HepG2 (cell line): ENCODE results near the gene SLC25A38. TPM values are rescaled to one million over a fixed set of nuclear protein-coding genes. Genes with fewer than 3 reads are reported as not detected.

Experiments
- ATAC-seq: fragments of 200-7000 bp; cut with Tn5 transposase; 3 replicates; pipeline ENCODE4 v1.9.1; 2020; ENCODE audit warnings: mild to moderate bottlenecking, moderate library complexity
- BruUV-seq: library from RNA; stranded (reverse); fragments of 400-500 nt; replicated peaks from 2 replicates; lab custom pipeline; 2021; lab: Mats Ljungman, UMichigan
- CTCF ChIA-PET: fragments of 300-600 bp; formaldehyde crosslinking; extraction: SDS; loops from one replicate; lab custom pipeline; 2021; ENCODE audit warnings: low total read pairs, inconsistent platforms, low intra/inter-chr PET ratio; lab: Yijun Ruan, JAX
- POLR2A ChIA-PET: fragments of 350-600 bp; sonication (Branson Sonifier 250); formaldehyde crosslinking; loops from one replicate; lab custom pipeline; 2020; ENCODE audit warnings: antibody characterized with exemption, inconsistent platforms; lab: Yijun Ruan, JAX
- DNase-seq: peaks from one replicate; pipeline ENCODE4 v3.0.0-alpha.2; 2015; ENCODE audit warnings: low spot score
- FAIRE-seq: peaks from 3 replicates; lab custom pipeline; 2011; peaks lifted over from hg19 to GRCh38; lab: Jason Lieb, UNC
- H2AFZ ChIP-seq: one replicate; pipeline ENCODE4 v1.6.1; 2011; ENCODE audit warnings: low read length, inconsistent platforms
- H3K27ac ChIP-seq: fragments of 300-600 bp; 3 replicates; pipeline ENCODE4 v1.8.0; 2011; ENCODE audit warnings: mixed run types, mild to moderate bottlenecking, mixed read lengths, low read length, inconsistent platforms; ENCODE audit not compliant: insufficient read depth; ENCODE audit errors: extremely low read length
- H3K27me3 ChIP-seq, 2 experiments: fragments of 200-600 bp in 1 of 2; 2 replicates in 1 of 2; 3 replicates in 1 of 2; pipeline versions ENCODE4 v1.6.0 to v1.8.0; 2011; ENCODE audit warnings: low read length in 2 of 2, mild to moderate bottlenecking in 2 of 2, moderate library complexity in 2 of 2, inconsistent platforms in 1 of 2; ENCODE audit not compliant: insufficient read depth in 2 of 2, control insufficient read depth in 1 of 2
- H3K36me3 ChIP-seq, 2 experiments: fragments of 200-600 bp in 1 of 2; replicated peaks in 1 of 2; 2 replicates in 1 of 2; 3 replicates in 1 of 2; pipeline versions ENCODE4 v1.5.1 to v1.8.0; 2011; ENCODE audit warnings: low read length in 2 of 2, inconsistent platforms in 1 of 2; ENCODE audit not compliant: insufficient read depth in 2 of 2, control insufficient read depth in 1 of 2
- H3K4me1 ChIP-seq: 2 replicates; pipeline ENCODE4 v1.5.1; 2012; ENCODE audit warnings: low read length, inconsistent platforms; ENCODE audit not compliant: insufficient read depth
- H3K4me2 ChIP-seq: 2 replicates; pipeline ENCODE4 v1.6.0; 2011; ENCODE audit warnings: low read depth, low read length, inconsistent platforms
- H3K4me3 ChIP-seq, 3 experiments: fragments of 200-600 bp in 1 of 3; sonication (generic), shearing (Covaris generic) in 1 of 3; replicated peaks in 1 of 3; 2 replicates each; pipeline ENCODE4 v1.5.1; 2011 to 2016; ENCODE audit warnings: low read length in 3 of 3, inconsistent platforms in 2 of 3, low read depth in 2 of 3, mild to moderate bottlenecking in 2 of 3, control low read depth in 1 of 3, mixed read lengths in 1 of 3; ENCODE audit not compliant: insufficient read depth in 1 of 3
- H3K79me2 ChIP-seq: one replicate; pipeline ENCODE4 v1.6.1; 2011; ENCODE audit warnings: low read length, inconsistent platforms; ENCODE audit not compliant: insufficient read depth
- H3K9ac ChIP-seq: 2 replicates; pipeline ENCODE4 v1.6.0; 2011; ENCODE audit warnings: mild to moderate bottlenecking, low read depth, low read length, inconsistent platforms; ENCODE audit not compliant: insufficient read depth
- H3K9me3 ChIP-seq: 2 replicates; pipeline ENCODE4 v1.5.1; 2012; ENCODE audit warnings: mild to moderate bottlenecking, low read length
- H4K20me1 ChIP-seq: 2 replicates; pipeline ENCODE4 v1.6.0; 2011; ENCODE audit warnings: inconsistent platforms, mild to moderate bottlenecking, low read length, moderate library complexity; ENCODE audit not compliant: insufficient read depth
- CBX2 ChIP-seq, 2 experiments: fragments of 200-600 bp in 1 of 2; sonication (generic); formaldehyde crosslinking in 1 of 2; IDR thresholded peaks; 2 replicates each; pipeline versions ENCODE4 v1.7.0 to v1.8.1; 2018 to 2022; ENCODE audit warnings: low read depth in 2 of 2, low read length in 1 of 2, mild to moderate bottlenecking in 1 of 2, missing genetic modification reagents in 1 of 2
- CCAR2 ChIP-seq: fragments of 200-400 bp; formaldehyde crosslinking; optimal IDR thresholded peaks from 2 replicates; pipeline ENCODE3; 2018; ENCODE audit warnings: low read depth, mild to moderate bottlenecking, low read length, moderate library complexity
- DR1 ChIP-seq: sonication (generic); formaldehyde crosslinking; IDR thresholded peaks from 2 replicates; pipeline ENCODE4 v1.8.0; 2021; ENCODE audit warnings: mild to moderate bottlenecking, missing genetic modification reagents, inconsistent platforms
- GPN1 ChIP-seq: sonication (generic); formaldehyde crosslinking; IDR thresholded peaks from 2 replicates; pipeline ENCODE4 v1.5.1; 2020; ENCODE audit warnings: missing genetic modification reagents, borderline replicate concordance
- HOXA3 ChIP-seq: sonication (generic); formaldehyde crosslinking; IDR thresholded peaks from 2 replicates; pipeline ENCODE4 v1.5.0; 2020; ENCODE audit warnings: missing genetic modification reagents
- SCMH1 ChIP-seq: sonication (generic); formaldehyde crosslinking; IDR thresholded peaks from 2 replicates; pipeline ENCODE4 v1.9.0; 2021; ENCODE audit warnings: missing genetic modification reagents, mild to moderate bottlenecking, borderline replicate concordance
- SRSF1 ChIP-seq: fragments of 200-400 bp; formaldehyde crosslinking; optimal IDR thresholded peaks from 2 replicates; pipeline ENCODE3; 2017; ENCODE audit warnings: mild to moderate bottlenecking, low read depth, low read length, moderate library complexity
- ZNF335 ChIP-seq: sonication (generic); formaldehyde crosslinking; IDR thresholded peaks from 2 replicates; pipeline ENCODE4 v1.4.0; 2020; ENCODE audit warnings: missing genetic modification reagents
- ZNF451 ChIP-seq: sonication (generic); formaldehyde crosslinking; IDR thresholded peaks from 2 replicates; pipeline ENCODE4 v1.5.0; 2020; ENCODE audit warnings: mild to moderate bottlenecking, missing genetic modification reagents
- WGBS: methylation state at CpG from one replicate; pipeline ENCODE4 v1.1.6; 2017; ENCODE audit warnings: low lambda C conversion rate; 5-methylcytosine and 5-hydroxymethylcytosine counted together
- in situ Hi-C: cut with HindIII; loops from 2 replicates; pipeline ENCODE4 v1.10.0; 2017; ENCODE audit warnings: low pct_unique_long_range_greater_than_20kb; ENCODE audit not compliant: extremely low pct_ligation_motif_present
- intact Hi-C: fragments of 100-400 bp; cut with micrococcal nuclease; formaldehyde crosslinking; loops from one replicate; pipeline ENCODE4 v1.10.0; 2022; ENCODE audit not compliant: unreplicated experiment
- polyA plus RNA-seq, 8 experiments: library from polyadenylated mRNA; depleted of rRNA in 3 of 8; stranded (reverse) in 7 of 8; unstranded in 1 of 8; fragments of >200 nt; fragmentation: Illumina TruSeq in 4 of 8; extraction: Trizol in 4 of 8; gene quantifications; 2 replicates each; pipeline versions ENCODE4 v1.2.1 to v1.2.3, GENCODE V29; 2011 to 2016; ENCODE audit warnings: low read depth in 4 of 8, missing spikeins in 1 of 8, mixed read lengths in 1 of 8; ENCODE audit not compliant: insufficient read depth in 1 of 8
- total RNA-seq, 5 experiments: library from RNA; depleted of rRNA; stranded (reverse); fragments of >200 nt; fragmentation: Illumina TruSeq; extraction: Trizol; gene quantifications; 2 replicates each; pipeline ENCODE4 v1.2.3, GENCODE V29; 2016; ENCODE audit warnings: low read depth in 1 of 5
- TF ChIP-seq, protein P1 (sequence below): sonication (generic); formaldehyde crosslinking; IDR thresholded peaks from 2 replicates; pipeline ENCODE4 v1.8.1; 2023; ENCODE audit warnings: mild to moderate bottlenecking, moderate library complexity, missing genetic modification reagents
- TF ChIP-seq, protein P2 (sequence below): sonication (generic); formaldehyde crosslinking; IDR thresholded peaks from 2 replicates; pipeline ENCODE4 v1.4.0; 2020; ENCODE audit warnings: mild to moderate bottlenecking, missing genetic modification reagents, borderline replicate concordance
- TF ChIP-seq, protein P3 (sequence below): sonication (generic); formaldehyde crosslinking; IDR thresholded peaks from 2 replicates; pipeline ENCODE4 v1.5.0; 2020; ENCODE audit warnings: missing genetic modification reagents

SLC25A38 gene
- total and polyA plus RNA-seq, 2 of the 13 experiments (the other 11 are each of a cell fraction or from before 2014, with no cell fraction given), result 32.5 to 35.4 TPM

DNA sequence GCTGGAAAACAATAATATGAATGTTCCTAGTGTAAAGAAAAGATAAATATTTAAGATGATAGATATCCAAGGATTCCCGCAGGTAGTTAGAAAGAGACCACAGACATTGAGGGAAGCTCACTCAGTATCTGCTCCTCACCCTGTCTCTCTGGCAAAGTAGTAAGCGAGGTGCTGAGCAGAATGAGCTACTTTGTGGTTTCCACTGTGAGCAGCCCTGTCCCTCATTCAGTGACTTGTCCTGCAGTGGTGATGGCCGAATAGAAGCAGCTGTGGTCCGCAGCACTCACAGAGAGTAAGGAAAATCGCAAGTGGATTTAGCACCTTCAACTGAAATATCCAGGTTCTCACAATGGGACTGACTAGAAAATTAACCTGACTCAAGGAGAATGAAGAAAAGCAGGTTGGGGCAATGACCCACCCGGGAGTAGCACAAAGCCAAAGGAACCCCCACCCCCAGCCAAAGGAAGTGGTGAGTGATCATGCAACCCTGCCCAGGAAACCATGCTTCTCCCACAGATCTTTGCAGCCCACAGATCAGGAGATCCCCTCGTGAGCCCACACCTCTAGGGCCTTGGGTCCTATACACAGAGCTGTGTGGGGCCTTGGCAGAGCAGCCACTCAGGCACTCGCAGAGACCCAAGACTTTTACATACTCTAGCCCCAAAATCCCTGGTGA, 21.8 kb upstream of the SLC25A38 start:
- Histone ChIP-seq H3K27me3 (no peaks in the 10 kb centered on the region), H3K9me3 (no peaks in the 10 kb centered on the region), H3K4me3 (no peak overlapping the region), H3K36me3 (no peaks in the 10 kb centered on the region), H3K9ac (no peak overlapping the region), H3K79me2 (no peaks in the 10 kb centered on the region), H3K4me2 (no peak overlapping the region), H2AFZ (no peak overlapping the region), H4K20me1 (no peaks in the 10 kb centered on the region), H3K27ac (no peak overlapping the region), H3K4me1 (peaks cover 19% of the 10 kb centered on the region)
- BruUV-seq, result no TSS peak
- WGBS, result 73% methylated on average over 6 of the region's 8 CpGs
- DNase-seq (no peak), FAIRE-seq (no peak), ATAC-seq (no peak)
- TF ChIP-seq SCMH1 (CRISPR knock-in tag), result no peak
- TF ChIP-seq CBX2 (IDR thresholded peaks at IDR 0.05; ENCODE audit: low read depth, low read length), result no peak
- TF ChIP-seq CBX2 (CRISPR knock-in tag; IDR thresholded peaks at IDR 0.05; ENCODE audit: low read depth), result no peak
- TF ChIP-seq SRSF1, result no peak
- TF ChIP-seq HOXA3, result no peak
- TF ChIP-seq ZNF335 (CRISPR knock-in tag), result no peak
- no peak for TF ChIP-seq DR1
- TF ChIP-seq CCAR2, result no peak
- TF ChIP-seq ZNF451, result no peak
- TF ChIP-seq GPN1, result no peak
- TF ChIP-seq, protein P1, sequence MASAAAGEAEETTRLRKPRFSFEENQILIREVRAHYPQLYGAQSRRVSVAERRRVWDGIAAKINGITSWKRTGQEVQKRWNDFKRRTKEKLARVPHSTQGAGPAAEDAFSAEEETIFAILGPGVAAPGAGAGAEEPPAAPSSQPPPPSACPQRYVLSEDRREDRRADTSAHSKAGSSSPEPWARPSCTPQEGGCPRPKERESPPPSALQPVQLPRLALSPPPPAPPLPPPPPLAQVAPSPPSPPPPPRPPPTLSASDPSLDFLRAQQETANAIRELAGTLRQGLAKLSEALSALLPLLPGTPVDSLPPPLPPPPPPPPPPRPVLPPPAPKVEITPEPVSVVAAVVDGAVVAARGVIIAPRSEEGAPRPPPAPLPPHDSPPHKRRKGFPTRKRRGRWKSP (CRISPR knock-in tag), result no peak
- TF ChIP-seq, protein P2, sequence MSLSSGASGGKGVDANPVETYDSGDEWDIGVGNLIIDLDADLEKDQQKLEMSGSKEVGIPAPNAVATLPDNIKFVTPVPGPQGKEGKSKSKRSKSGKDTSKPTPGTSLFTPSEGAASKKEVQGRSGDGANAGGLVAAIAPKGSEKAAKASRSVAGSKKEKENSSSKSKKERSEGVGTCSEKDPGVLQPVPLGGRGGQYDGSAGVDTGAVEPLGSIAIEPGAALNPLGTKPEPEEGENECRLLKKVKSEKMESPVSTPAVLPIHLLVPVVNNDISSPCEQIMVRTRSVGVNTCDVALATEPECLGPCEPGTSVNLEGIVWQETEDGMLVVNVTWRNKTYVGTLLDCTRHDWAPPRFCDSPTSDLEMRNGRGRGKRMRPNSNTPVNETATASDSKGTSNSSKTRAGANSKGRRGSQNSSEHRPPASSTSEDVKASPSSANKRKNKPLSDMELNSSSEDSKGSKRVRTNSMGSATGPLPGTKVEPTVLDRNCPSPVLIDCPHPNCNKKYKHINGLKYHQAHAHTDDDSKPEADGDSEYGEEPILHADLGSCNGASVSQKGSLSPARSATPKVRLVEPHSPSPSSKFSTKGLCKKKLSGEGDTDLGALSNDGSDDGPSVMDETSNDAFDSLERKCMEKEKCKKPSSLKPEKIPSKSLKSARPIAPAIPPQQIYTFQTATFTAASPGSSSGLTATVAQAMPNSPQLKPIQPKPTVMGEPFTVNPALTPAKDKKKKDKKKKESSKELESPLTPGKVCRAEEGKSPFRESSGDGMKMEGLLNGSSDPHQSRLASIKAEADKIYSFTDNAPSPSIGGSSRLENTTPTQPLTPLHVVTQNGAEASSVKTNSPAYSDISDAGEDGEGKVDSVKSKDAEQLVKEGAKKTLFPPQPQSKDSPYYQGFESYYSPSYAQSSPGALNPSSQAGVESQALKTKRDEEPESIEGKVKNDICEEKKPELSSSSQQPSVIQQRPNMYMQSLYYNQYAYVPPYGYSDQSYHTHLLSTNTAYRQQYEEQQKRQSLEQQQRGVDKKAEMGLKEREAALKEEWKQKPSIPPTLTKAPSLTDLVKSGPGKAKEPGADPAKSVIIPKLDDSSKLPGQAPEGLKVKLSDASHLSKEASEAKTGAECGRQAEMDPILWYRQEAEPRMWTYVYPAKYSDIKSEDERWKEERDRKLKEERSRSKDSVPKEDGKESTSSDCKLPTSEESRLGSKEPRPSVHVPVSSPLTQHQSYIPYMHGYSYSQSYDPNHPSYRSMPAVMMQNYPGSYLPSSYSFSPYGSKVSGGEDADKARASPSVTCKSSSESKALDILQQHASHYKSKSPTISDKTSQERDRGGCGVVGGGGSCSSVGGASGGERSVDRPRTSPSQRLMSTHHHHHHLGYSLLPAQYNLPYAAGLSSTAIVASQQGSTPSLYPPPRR, result no peak
- TF ChIP-seq, protein P3, sequence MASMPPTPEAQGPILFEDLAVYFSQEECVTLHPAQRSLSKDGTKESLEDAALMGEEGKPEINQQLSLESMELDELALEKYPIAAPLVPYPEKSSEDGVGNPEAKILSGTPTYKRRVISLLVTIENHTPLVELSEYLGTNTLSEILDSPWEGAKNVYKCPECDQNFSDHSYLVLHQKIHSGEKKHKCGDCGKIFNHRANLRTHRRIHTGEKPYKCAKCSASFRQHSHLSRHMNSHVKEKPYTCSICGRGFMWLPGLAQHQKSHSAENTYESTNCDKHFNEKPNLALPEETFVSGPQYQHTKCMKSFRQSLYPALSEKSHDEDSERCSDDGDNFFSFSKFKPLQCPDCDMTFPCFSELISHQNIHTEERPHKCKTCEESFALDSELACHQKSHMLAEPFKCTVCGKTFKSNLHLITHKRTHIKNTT (CRISPR knock-in tag), result no peak
- in situ Hi-C loops, result no loop called here
- POLR2A ChIA-PET, result no interaction called here
- CTCF ChIA-PET, result no interaction called here
- intact Hi-C loops, result no loop called here
